GM19468 (cell line): ENCODE data around the gene ZBTB20.
"Not testable (repeated sequence)": the region's sequence is repeated elsewhere in the genome, so short reads cannot be mapped to it uniquely, and the experiment has no call there.

ENCODE experiments used
- ATAC-seq: cut with Tn5 transposase; IDR thresholded peaks from one replicate; pipeline ENCODE4 v1.9.1; 2021; ENCODE audit warnings: mild to moderate bottlenecking, moderate library complexity, moderate number of reproducible peaks; ENCODE audit not compliant: unreplicated experiment; ENCODE audit errors: extremely low read depth

The ZBTB20 gene

DNA sequence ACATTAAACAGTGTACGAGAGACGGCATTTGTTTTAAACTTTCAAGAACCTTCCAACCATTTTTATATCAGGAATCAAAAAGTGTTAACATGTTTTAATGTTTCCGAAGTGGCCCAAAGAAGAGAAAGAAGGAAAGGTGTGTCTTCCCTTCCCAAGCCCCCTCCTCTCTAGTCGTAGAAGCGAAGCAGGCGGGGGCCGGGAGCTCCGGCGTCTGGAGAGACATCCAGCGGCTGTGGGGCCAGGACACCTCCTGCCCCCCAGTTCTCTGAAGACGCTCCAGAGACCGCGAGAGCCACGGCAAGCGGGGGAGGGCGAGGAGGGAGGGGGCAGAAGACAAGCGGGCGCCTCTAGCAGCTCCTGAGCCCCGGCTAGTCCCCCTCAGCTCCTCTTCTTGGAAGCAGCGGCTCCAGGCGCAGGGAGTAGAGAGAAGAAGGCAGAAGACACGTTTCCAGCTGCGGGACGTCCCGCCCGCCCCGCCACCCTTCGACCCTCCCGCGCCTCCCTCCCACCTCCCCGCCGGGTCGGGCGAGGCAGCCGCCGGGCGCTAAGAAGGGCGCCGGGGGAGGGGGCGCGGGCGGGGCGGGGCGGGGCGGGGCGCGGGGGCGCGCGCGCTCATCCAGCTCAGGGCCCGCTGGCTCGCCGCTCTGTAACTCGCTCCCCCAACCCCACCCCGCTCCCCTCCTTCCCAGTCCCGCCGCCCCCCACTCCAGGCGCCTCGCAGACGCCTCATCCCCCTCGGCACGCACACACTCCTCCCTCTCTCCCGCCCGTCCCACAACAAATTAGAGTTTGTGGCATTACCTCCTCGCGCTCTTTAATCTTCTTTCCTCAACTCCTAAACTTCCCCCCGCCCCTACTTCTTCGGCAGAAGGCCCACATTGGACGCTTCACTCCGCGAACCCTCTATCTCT, at the start of gene ZBTB20:
Gene ZBTB20 (minus strand): TSS at position 871 of the 911 bp plus-strand sequence.
- ATAC-seq = no peak

DNA sequence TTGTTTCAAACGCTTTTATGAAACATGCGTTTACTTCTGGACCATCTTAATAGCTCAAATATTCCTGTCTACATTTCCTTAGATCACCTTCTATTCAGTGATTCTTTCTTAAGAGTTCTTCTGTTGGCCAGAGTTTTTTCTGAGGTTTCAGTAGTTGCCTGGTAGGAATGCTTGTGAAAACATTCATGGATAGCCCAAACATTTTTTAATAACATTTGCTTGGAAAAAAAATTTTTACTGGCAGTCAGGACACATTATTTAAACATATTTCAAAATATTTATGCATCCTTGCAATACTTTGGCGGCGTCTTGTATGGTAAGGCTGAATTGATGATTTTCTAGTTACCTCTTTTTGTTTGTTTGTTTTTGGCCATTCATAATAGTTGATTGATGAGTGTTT, 47.4 kb upstream of the ZBTB20 start:
- ATAC-seq = no peak

DNA sequence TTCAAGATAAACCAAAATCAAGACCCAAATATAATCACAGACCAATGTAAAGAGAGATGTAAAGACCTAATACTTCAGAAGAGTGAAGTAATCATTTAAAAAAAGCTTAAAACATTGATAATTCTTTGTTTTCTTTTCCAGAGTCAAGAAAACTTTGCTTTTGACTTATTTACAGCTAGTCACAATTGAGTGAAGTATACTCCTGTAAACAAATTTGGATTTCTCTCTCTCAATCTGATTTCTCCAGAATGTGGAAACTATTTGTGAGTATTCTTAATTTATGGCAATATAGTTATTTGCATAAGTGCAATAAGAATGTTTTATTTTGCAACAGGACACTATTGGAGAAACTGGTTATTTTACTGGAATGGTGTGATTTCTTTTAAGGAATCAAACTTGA, 43.7 kb upstream of the ZBTB20 start:
- no peak for ATAC-seq

DNA sequence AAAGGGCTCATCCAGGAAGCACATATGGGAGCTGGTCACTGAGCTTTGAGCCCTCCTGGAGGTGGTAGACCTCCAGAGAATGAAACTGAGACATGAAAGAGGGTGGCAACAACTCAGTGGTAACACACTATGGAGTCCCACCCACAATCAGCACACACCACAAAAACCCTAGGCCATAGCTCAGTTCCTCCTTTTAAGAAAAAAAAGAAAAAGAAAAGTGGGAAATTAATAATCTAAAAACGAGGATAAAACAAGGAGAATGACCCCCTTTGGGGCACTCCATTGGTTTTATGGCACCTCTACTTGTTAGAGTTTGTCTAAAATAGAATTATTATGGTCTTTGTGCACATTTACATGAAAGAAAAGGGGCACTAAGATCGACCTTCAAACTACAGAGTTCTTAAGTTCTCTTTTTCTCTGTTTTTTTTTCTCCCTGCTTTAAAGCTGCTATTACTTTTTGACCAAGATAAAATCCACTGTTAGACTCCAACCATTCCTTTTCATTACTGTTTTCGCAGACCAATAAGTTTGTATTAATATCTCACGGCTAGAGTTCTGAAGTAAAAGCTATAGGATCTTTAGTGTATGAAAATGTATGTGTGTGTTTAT, 40.2 kb upstream of the ZBTB20 start:
- peak; percentile 100 for ATAC-seq

DNA sequence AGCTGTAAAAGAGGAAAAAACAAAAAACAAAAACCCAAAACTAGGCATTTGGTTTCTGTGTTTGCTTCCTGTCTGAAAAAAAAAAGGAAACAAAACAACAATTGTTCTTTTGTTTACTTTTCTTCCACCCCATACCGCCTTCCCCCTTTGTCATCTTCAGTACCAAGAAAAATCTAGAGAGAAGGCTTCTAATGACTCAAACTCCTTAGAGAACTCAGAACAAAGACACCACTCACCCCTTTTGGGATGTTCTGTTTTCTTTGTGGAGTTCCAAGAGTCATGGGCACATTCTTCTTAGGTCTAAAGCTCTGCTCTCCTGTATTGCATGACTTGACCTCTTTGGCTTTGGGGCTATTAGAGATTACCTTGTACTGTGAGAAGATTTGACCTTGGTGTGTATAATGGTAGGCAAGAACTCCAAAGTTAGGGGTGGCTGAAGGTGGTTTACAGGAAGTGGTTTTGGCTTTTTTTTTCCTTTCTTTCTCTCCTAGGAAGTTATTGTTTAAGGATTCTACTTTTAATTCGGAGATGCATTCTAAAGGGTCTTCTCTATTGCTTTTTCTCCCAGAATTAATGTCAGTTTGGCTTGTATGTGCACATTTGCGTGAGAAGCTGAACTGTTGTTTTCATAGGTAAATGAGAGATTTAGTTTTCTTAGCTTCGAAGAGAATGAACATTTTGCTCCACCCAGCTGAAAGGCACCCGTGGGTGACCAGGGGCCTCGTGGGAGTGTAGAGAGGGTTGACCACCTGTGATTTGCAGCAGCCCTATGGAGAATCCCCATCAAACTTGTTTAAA, 39.5 kb upstream of the ZBTB20 start:
- no peak for ATAC-seq

DNA sequence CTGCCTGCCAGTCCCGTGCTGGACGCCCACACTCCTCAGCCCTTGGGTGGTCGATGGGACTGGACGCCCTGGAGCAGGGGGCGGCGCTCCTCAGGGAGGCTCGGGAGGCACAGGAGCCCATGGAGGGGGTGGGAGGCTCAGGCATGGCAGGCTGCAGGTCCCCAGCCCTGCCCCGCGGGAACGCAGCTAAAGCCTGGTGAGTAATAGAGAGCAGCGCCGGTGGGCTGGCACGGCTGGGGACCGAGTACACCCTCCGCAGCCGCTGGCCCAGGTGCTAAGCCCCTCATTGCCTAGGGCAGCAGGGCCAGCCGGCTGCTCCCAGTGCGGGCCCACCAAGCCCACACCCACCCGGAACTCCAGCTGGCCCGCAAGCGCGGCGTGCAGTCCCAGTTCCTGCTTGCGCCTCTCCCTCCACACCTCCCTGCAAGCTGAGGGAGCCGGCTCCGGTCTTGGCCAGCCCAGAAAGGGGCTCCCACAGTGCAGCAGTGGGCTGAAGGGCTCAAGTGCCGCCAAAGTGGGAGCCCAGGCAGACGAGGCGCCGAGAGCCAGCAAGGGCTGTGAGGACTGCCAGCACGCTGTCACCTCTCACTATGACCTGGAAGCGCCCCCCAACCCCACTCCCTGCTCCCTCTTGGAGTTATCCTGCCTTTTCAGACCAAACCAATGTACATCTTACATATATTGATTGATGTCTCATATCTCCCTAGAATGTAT, 37.9 kb upstream of the ZBTB20 start:
- not testable (repeated sequence) for ATAC-seq

DNA sequence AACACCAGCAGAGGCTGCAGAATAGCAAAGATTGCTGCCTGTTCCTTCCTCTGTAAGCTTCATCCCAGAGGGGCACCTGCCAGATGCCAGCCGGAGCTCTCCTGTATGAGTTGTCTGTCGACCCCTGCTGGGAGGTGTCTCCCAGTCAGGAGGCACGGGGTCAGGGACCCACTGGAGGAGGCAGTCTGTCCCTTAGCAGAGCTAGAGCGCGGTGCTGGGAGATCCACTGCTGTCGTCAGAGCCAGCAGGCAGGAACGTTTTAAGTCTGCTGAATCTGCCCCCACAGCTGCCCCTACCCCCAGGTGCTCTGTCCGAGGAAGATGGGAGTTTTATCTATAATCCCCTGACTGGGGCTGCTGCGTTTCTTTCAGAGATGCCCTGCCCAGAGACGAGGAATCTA, 31.8 kb upstream of the ZBTB20 start:
- not testable (repeated sequence) for ATAC-seq

DNA sequence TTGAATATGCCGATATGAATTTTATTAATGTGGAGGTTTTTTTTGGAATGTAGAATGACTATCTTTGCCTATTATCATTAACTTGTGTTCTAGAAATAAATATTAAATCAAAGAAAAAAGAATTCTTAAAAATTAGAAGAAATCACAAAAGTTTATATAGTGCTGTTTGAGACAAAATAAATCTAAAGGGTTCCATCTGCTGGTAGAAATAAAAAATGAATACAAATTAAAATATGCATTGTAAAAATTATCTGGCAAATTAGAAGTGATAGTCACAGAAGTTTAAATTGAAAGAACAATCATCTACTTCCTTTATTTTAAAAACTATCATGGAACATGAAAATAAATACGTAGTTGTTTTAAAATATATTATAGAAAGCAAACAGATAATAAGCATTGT, 22.7 kb upstream of the ZBTB20 start:
- ATAC-seq = no peak

DNA sequence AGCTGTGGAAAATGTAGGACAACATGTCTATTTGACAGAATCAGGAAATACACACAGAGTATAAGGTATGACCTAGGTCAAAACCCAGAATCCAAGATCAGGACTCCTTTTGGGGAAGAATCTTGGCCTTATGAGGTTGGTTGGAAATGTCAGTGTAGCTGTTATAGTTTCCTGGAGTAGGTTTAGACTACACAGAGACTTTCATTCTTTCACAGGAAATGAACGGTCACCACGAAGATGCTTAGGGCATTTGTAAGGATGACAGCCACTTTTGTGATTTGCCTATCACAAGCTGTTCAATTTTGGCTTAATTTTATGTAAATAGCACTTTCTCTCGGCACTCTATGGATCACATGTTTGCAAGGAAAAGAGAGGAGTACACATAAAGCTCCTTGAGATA, 18.6 kb upstream of the ZBTB20 start:
- no peak for ATAC-seq

DNA sequence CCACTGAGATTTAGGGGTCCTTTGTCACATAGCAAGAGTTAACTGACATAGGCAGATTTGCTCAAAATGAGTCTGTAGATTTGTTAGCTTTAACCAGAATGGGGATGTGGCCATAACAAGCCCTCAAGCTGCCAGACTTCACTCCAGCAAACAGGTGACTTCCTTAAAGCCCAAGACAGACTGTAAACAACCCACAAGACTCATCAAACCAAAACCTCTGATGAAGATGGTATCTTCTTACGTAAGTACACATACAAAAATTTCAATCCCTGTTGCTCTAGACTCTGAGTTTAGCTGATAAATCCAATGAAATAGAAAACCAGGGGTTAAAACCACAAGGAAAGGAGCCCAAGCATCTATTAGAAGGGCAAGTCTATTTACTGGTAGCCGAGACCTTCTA, 18.2 kb upstream of the ZBTB20 start:
- ATAC-seq = no peak

DNA sequence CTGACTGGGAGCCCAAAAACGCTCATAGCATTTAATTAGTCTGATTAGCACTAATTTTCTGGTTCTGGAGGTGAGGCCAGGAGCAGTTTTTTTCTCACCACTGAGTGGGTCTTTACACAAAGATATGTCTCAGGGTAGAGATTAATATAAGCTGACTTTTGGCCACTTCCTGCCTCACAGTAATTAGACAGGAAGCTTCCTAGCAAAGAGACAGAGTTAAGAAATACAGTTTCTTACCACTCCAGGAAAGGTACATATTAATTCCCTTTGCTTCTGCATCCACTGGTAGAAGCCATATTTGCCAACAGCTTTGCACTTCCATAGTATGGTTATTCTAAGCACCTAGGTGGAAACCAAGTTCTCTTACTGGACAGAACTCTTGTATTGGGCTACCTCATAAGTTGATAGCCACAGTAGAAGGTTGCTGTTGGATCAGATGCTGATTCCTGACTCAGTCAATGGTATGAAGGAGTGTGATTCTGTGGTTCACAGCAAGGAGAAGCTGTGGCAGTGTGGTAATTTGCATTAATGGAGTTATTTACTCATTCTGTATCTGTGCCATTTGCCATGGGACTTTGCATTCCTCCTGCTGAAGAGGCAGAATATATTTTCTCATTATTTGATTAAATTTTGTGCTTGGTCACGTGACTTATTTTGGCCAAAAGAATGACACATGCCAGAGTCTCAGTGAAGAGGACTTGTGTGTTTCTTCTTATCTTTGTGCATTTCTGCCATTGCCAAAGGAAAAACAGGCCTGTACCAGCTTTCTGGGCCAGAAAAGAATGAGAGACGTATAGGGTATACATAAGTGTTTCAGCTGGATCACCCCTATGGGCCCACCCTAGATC, 17.5 kb upstream of the ZBTB20 start:
- no peak for ATAC-seq

DNA sequence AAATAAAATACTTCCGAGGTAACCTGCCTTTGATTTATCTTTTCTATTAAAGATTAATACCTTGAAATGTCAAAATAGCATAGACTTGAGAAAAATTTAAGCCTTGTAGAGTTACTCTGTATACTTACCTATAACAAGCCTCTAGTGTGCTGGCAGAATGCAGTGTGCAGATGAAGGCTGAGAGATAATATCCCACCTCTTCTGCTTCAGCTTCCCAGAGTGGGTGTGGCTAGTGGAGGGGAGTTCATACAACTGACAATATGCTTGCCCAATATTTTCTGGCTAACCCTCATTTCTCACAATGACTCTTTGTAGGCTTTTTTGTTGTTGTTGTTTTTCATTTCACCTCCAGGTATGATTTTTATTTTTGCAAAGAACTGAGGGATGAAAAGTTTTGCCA, 15.7 kb upstream of the ZBTB20 start:
- ATAC-seq = no peak

DNA sequence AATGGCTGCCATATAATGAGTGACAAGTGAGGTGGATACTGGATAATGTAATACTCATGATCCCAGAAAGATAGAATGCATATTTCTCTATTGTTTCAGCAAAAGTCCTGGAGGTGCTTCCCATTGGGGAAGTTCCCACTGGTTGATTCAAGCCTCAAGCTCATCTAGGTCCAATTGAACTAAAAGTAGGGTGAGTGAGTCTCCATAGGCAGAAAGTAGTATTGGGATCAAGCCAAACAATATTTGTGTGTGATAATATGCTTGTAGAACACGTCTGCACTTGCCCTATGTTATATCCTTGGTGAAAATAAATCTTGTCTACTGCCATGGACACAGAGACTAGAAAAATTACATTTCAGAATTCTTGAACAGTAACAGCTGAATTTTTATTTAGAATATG, 14.8 kb upstream of the ZBTB20 start:
- ATAC-seq = no peak

DNA sequence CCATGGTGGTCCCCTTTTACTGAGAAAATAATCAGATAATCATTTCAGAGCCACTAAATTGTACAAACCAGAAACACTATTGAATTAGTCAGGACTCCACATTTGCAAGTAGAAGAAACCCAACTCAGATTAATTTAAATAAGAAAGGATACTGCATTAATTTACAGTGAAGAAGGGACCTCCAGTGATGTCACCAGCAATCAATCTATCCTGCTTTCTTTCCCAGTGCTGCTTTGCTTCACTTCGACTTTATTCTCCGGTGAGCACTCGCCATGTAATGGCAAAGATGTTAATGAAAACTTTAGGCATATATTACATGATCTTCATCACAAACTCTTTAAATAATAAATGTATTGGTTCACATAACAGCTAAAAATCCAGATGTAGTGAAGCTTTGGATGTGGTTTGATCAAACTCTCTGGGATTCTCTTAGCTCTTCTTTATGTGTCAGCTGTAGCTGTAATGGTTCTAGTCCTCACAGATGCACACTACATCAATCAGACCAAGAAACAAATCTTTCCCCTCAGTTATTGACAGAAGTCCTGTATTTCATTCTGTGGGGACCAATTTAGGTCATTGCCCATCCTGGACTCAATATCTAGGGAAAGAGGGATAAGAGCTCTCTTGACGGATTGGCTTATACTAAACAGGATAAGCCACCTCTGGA, 14.2 kb upstream of the ZBTB20 start:
- no peak for ATAC-seq

DNA sequence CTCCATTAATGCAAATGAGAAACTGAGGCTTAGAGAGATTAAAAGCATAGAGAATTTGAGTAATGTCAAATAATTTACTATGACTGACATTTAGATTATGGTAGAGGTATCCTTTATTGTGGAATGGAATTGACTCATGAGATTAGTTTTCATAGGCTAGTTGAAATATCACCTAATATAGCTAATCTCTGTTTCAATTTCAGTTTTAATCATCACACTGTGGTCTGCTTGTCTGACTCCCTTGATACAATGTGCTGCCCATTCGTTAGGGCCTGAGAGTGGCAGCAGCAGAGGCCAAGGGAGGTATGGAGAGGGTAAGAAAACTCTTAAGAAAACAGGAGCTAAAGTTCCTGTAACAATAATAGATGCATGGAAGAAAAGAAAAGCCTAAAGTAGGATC, 13.2 kb upstream of the ZBTB20 start:
- peak; percentile 98 for ATAC-seq

DNA sequence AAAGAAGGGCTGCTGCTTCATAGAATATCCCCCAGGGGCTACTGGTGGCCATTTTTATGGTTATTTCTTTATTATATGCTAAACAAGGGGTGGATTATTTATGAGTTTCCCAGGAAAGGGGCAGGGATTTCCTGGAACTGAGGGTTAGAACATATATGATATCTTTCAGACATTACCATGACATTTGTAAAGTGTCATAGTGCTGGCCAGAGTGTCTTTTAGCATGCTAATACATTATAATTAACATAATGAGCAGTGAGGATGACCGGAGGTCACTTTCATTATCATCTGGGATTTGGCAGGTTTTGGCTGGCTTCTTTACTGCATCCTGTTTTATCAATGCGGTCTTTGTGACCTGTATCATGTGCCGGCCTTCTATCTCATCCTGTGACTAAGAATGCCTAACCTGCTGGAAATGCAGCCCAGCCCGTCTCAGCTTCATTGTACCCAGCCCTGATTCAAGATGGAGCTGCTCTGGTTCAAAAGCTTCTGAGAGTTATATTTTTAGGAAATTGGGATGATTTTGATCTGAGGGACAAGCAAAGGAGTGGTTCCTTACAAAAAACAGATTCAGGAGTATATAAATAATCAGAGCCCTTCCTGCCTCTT, 9.1 kb upstream of the ZBTB20 start:
- no peak for ATAC-seq

DNA sequence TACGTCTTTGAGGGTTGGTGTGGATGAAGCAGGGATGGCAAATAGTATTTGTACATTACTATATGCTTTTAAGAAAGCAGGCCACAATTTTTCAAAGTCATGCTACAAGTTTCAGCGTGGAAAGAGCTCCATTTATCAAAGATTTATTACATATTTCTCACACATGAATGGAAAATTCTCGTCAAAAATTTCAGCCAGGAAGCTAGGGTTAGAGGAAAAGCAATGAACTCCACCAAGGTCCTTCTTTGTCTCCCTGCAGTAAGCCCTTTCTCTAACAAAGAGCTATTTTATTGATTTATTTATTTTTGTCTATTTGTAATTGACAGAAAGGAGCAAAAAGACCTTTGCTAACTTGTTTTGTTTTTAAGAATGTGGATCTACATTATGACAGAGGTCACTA, 7.5 kb upstream of the ZBTB20 start:
- ATAC-seq = no peak

DNA sequence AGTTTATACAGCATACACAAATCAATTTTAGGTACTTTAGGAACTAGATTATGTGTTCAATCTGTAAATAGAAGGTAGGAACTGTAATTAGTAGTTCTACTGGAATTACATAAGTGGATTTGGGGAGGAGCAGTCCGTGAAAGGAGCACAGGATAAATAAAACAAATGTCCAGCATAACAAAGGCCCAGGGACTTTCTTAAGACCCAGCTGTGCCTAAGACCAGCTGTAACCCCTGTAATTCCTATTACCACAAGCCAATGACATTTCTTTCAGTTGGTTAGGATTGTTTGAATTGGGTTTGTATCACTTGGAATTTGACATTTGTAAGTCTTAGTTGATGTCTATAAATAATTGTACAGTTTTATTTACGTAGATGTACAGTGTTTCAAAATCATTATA, 4.8 kb upstream of the ZBTB20 start:
- ATAC-seq = no peak
